IMR-90 (cell line): ENCODE measurements around the gene ACTR10. TPM values are rescaled to one million over a fixed set of nuclear protein-coding genes. Genes with fewer than 3 reads are reported as not detected.

Experiments
- ATAC-seq: fragments of 200-7000 bp; cut with Tn5 transposase; 2 replicates; pipeline ENCODE4 v1.9.1; 2020; ENCODE audit warnings: low read depth, mild to moderate bottlenecking, moderate library complexity
- BruUV-seq: library from RNA; stranded (reverse); fragments of 400-500 nt; replicated peaks from 2 replicates; lab custom pipeline; 2021; lab: Mats Ljungman, UMichigan
- CTCF ChIA-PET: fragments of 300-600 bp; formaldehyde crosslinking; extraction: SDS; loops from one replicate; lab custom pipeline; 2021; ENCODE audit warnings: antibody characterized with exemption; lab: Yijun Ruan, JAX
- POLR2A ChIA-PET: fragments of 300-600 bp; sonication (Branson Sonifier 250); formaldehyde crosslinking; loops from one replicate; lab custom pipeline; 2022; ENCODE audit warnings: antibody characterized with exemption; ENCODE audit not compliant: unreplicated experiment; lab: Charles Lee
- DNase-seq: peaks from one replicate; pipeline ENCODE4 v3.0.0; 2013
- H2AFZ ChIP-seq: replicated peaks from 2 replicates; pipeline ENCODE3; 2013; ENCODE audit warnings: low read length, mild to moderate bottlenecking; ENCODE audit not compliant: poor library complexity
- H2AK5ac ChIP-seq: 2 replicates; pipeline ENCODE4 v1.6.1; 2013; ENCODE audit warnings: low read depth, low read length, inconsistent platforms
- H2AK9ac ChIP-seq: replicated peaks from 2 replicates; pipeline ENCODE3; 2013; ENCODE audit warnings: mild to moderate bottlenecking, low read depth, low read length, moderate library complexity; ENCODE audit not compliant: poor library complexity
- H2BK120ac ChIP-seq: 2 replicates; pipeline ENCODE4 v1.6.1; 2013; ENCODE audit warnings: low read depth, low read length, inconsistent platforms
- H2BK15ac ChIP-seq: 3 replicates; pipeline ENCODE4 v1.6.1; 2013; ENCODE audit warnings: low read depth, low read length, inconsistent platforms
- H2BK20ac ChIP-seq: 2 replicates; pipeline ENCODE4 v1.6.1; 2013; ENCODE audit warnings: low read depth, mild to moderate bottlenecking, inconsistent platforms, low read length, moderate library complexity
- H2BK5ac ChIP-seq: 2 replicates; pipeline ENCODE4 v1.6.1; 2013; ENCODE audit warnings: mild to moderate bottlenecking, low read depth, low read length, inconsistent platforms; ENCODE audit not compliant: poor library complexity, severe bottlenecking
- H3K14ac ChIP-seq: replicated peaks from 2 replicates; pipeline ENCODE4 v1.6.1; 2013; ENCODE audit warnings: low read depth, low read length, inconsistent platforms
- H3K18ac ChIP-seq: 2 replicates; pipeline ENCODE4 v1.6.1; 2013; ENCODE audit warnings: low read depth, low read length, control low read depth
- H3K23ac ChIP-seq: 2 replicates; pipeline ENCODE4 v1.6.1; 2013; ENCODE audit warnings: low read depth, low read length, inconsistent platforms
- H3K27ac ChIP-seq: 2 replicates; pipeline ENCODE4 v1.5.1; 2013; ENCODE audit warnings: mild to moderate bottlenecking, control low read depth, low read length; ENCODE audit not compliant: insufficient read depth
- H3K27me3 ChIP-seq: 2 replicates; pipeline ENCODE4 v1.6.1; 2013; ENCODE audit warnings: low read length; ENCODE audit not compliant: control insufficient read depth, insufficient read depth
- H3K36me3 ChIP-seq: 2 replicates; pipeline ENCODE4 v1.6.1; 2013; ENCODE audit warnings: low read length, mixed read lengths; ENCODE audit not compliant: control insufficient read depth, insufficient read depth
- H3K4ac ChIP-seq: 2 replicates; pipeline ENCODE4 v1.6.1; 2013; ENCODE audit warnings: low read depth, low read length, inconsistent platforms
- H3K4me1 ChIP-seq: 2 replicates; pipeline ENCODE4 v1.6.1; 2013; ENCODE audit warnings: low read length, mixed read lengths; ENCODE audit not compliant: control insufficient read depth, insufficient read depth
- H3K4me2 ChIP-seq: 2 replicates; pipeline ENCODE4 v1.6.1; 2013; ENCODE audit warnings: low read depth, mild to moderate bottlenecking, control low read depth, low read length, moderate library complexity
- H3K4me3 ChIP-seq: 2 replicates; pipeline ENCODE4 v1.5.1; 2013; ENCODE audit warnings: low read depth, mild to moderate bottlenecking, control low read depth, low read length, moderate library complexity; ENCODE audit not compliant: insufficient read depth
- H3K56ac ChIP-seq: 2 replicates; pipeline ENCODE4 v1.6.1; 2013; ENCODE audit warnings: low read length, inconsistent platforms; ENCODE audit not compliant: insufficient read depth; ENCODE audit errors: extremely low read depth
- H3K79me1 ChIP-seq, 2 experiments: 2 replicates each; pipeline ENCODE4 v1.6.1; 2013; ENCODE audit warnings: low read length in 2 of 2, inconsistent platforms in 1 of 2, low read depth in 1 of 2
- H3K9ac ChIP-seq: 2 replicates; pipeline ENCODE4 v1.6.1; 2013; ENCODE audit warnings: low read depth, low read length, control low read depth
- H3K9me1 ChIP-seq: 2 replicates; pipeline ENCODE4 v1.6.1; 2013; ENCODE audit warnings: low read length, inconsistent platforms; ENCODE audit not compliant: insufficient read depth
- H3K9me3 ChIP-seq: 2 replicates; pipeline ENCODE4 v1.6.1; 2013; ENCODE audit warnings: low read length; ENCODE audit not compliant: control insufficient read depth, insufficient read depth
- H4K20me1 ChIP-seq: 2 replicates; pipeline ENCODE4 v1.6.1; 2013; ENCODE audit warnings: low read length, inconsistent platforms; ENCODE audit not compliant: insufficient read depth
- H4K5ac ChIP-seq: 2 replicates; pipeline ENCODE4 v1.6.1; 2013; ENCODE audit warnings: mild to moderate bottlenecking, low read depth, low read length, control low read depth
- H4K8ac ChIP-seq, 2 experiments: 2 replicates each; pipeline ENCODE4 v1.6.1; 2013; ENCODE audit warnings: low read depth in 2 of 2, low read length in 2 of 2, control low read depth in 1 of 2, inconsistent platforms in 1 of 2
- H4K91ac ChIP-seq: 2 replicates; pipeline ENCODE4 v1.6.1; 2013; ENCODE audit warnings: low read depth, low read length, inconsistent platforms; ENCODE audit not compliant: insufficient read depth
- CEBPB ChIP-seq: IDR thresholded peaks from 2 replicates; pipeline ENCODE4 v1.6.1; 2012; ENCODE audit warnings: low read depth, low read length, improper control_type of control experiment
- CHD1 ChIP-seq: IDR thresholded peaks from 2 replicates; pipeline ENCODE4 v1.6.1; 2012; ENCODE audit warnings: low read depth, low read length, improper control_type of control experiment
- MAFK ChIP-seq: IDR thresholded peaks from 2 replicates; pipeline ENCODE4 v1.6.1; 2012; ENCODE audit warnings: low read depth, low read length, improper control_type of control experiment
- POLR2A ChIP-seq: IDR thresholded peaks from 2 replicates; pipeline ENCODE4 v1.6.1; 2012; ENCODE audit warnings: mild to moderate bottlenecking, low read depth, low read length
- RFX5 ChIP-seq: IDR thresholded peaks from 2 replicates; pipeline ENCODE4 v1.8.0; 2012; ENCODE audit warnings: low read depth, mild to moderate bottlenecking, low read length, moderate library complexity
- SMC3 ChIP-seq: fragments of 150-350 bp; IDR thresholded peaks from 2 replicates; pipeline ENCODE4 v1.6.1; 2016; ENCODE audit warnings: low read depth, mild to moderate bottlenecking, antibody characterized with exemption, low read length, moderate library complexity
- WGBS, 2 experiments: methylation state at CpG; one replicate each; pipeline versions ENCODE4 v1.1.5 to v1.1.7; 2013; ENCODE audit warnings: missing lambda C conversion rate in 2 of 2; ENCODE audit not compliant: insufficient read length in 1 of 2; ENCODE audit errors: extremely low coverage in 2 of 2; 5-methylcytosine and 5-hydroxymethylcytosine counted together
- dilution Hi-C: fragments of 300-500 bp; cut with HindIII; formaldehyde crosslinking; loops from one replicate; pipeline ENCODE4 v1.14.3; 2018; ENCODE audit warnings: low sequenced_read_pairs; ENCODE audit not compliant: unreplicated experiment
- in situ Hi-C: fragments of 300-500 bp; cut with MboI; formaldehyde crosslinking; loops from 3 replicates; pipeline ENCODE4 v1.14.3; 2019; ENCODE audit warnings: low sequenced_read_pairs, inconsistent platforms, mixed read lengths
- intact Hi-C: fragments of 100-400 bp; cut with micrococcal nuclease; formaldehyde crosslinking; loops from 2 replicates; pipeline ENCODE4 v1.10.0; 2022
- polyA plus RNA-seq, 3 experiments: library from polyadenylated mRNA; depleted of rRNA; stranded (reverse); fragments of >200 nt; gene quantifications; 2 replicates each; pipeline ENCODE4 v1.2.3, GENCODE V29; 2012; ENCODE audit warnings: low replicate concordance in 1 of 3
- total RNA-seq: library from RNA; depleted of rRNA; stranded (reverse); fragments of >200 nt; gene quantifications from 2 replicates; pipeline ENCODE4 v1.2.3, GENCODE V29; 2012
- TF ChIP-seq, protein P1 (sequence below): fragments of 150-350 bp; IDR thresholded peaks from 2 replicates; pipeline ENCODE4 v1.6.1; 2017; ENCODE audit warnings: mild to moderate bottlenecking, antibody characterized with exemption, low read length, low read depth
- TF ChIP-seq, protein P2 (sequence below): conservative IDR thresholded peaks from 2 replicates; pipeline ENCODE4 v1.5.1; 2012; ENCODE audit warnings: mild to moderate bottlenecking, low read depth, low read length, improper control_type of control experiment

Gene ACTR10
- total and polyA plus RNA-seq, 2 of the 4 experiments (the other 2 are of a cell fraction), result 71.0 to 71.7 TPM

DNA sequence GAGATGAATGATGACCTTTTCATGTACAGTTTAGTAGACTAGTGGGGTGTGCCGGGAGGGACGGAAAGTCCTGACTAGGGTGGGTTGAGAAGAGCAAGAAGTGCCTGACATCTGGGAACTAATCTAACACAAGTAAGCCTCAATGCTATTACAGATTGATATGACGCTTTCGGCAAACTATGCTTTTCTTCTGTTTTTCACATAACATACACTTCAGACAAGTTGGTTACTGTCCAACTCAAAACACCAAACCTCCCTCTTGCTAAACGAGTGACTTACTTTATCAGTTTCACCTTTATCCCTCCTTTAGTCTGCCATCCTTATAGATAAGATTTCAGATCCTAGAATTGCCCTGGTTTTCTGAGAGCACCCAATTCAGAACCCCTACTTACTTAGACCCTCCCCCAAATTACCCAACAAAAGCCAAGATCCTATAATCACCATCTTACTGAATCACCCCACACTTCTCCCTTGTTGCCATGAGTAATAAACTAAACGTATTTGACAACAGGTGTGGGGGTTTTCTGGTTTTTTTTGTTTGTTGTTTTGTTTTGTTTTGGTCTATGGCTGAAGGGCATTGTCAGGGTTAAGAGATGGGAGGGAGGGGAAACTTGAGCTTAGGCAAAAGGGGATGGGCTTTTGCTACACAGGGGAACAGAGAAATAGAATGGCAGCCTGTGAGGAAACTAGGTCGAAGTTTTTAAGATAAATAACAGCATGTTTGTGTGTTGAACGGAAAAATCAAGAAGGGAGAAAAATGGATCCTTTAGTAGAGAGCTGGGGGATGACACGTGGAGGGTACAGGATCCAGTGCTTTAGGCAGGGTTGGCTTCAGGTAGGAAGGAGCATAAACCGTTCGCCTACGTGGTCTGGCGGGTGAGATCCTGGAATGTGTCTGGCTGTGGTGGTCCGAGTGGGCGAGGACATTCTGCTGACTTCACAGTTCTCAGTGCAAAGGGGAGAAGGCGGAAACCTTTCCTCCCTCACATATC lies 38.6 kb downstream of the ACTR10 start:
- Histone ChIP-seq H3K79me1 (peaks cover 0 to 3% of the 10 kb centered on the region in 2 experiments; a peak in 2 of 4 replicates), H2BK5ac (no peak overlapping the region), H2BK20ac (no peak overlapping the region), H3K23ac (no peak overlapping the region), H3K27me3 (no peaks in the 10 kb centered on the region), H3K4me2 (peak overlapping the region; percentile 48), H3K4ac (no peak overlapping the region), H3K27ac (no peak overlapping the region), H3K4me1 (no peaks in the 10 kb centered on the region), H3K4me3 (peak overlapping the region; percentile 4; the same call in 1 of the 2 replicates), H3K14ac (no peak overlapping the region), H3K56ac (no peak overlapping the region), H4K8ac (peak overlapping the region in 1 of 2 experiments; percentile 13; a peak in 1 of 4 replicates), H3K9me3 (no peaks in the 10 kb centered on the region), H4K91ac (no peak overlapping the region), H3K36me3 (0 out of 2 replicates have a peak, but pooled peaks cover 2% of the 10 kb centered on the region), H3K9me1 (peaks cover 7% of the 10 kb centered on the region; the same call in 1 of the 2 replicates), H4K5ac (0 out of 2 replicates have a peak overlapping the region, but pooled peaks have one; percentile 4), H3K18ac (no peak overlapping the region), H2AK9ac (no peak overlapping the region), H2AFZ (peak overlapping the region; percentile 33), H2AK5ac (no peak overlapping the region), H4K20me1 (no peaks in the 10 kb centered on the region), H3K9ac (no peak overlapping the region), H2BK15ac (no peak overlapping the region), H2BK120ac (no peak overlapping the region)
- peak; percentile 13 for ATAC-seq
- dilution Hi-C loops, result no loop called here
- no TSS peak for BruUV-seq
- TF ChIP-seq, protein P1, sequence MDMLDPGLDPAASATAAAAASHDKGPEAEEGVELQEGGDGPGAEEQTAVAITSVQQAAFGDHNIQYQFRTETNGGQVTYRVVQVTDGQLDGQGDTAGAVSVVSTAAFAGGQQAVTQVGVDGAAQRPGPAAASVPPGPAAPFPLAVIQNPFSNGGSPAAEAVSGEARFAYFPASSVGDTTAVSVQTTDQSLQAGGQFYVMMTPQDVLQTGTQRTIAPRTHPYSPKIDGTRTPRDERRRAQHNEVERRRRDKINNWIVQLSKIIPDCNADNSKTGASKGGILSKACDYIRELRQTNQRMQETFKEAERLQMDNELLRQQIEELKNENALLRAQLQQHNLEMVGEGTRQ, result no peak
- TF ChIP-seq MAFK, result peak; percentile 68
- no peak for TF ChIP-seq CEBPB
- TF ChIP-seq, protein P2, sequence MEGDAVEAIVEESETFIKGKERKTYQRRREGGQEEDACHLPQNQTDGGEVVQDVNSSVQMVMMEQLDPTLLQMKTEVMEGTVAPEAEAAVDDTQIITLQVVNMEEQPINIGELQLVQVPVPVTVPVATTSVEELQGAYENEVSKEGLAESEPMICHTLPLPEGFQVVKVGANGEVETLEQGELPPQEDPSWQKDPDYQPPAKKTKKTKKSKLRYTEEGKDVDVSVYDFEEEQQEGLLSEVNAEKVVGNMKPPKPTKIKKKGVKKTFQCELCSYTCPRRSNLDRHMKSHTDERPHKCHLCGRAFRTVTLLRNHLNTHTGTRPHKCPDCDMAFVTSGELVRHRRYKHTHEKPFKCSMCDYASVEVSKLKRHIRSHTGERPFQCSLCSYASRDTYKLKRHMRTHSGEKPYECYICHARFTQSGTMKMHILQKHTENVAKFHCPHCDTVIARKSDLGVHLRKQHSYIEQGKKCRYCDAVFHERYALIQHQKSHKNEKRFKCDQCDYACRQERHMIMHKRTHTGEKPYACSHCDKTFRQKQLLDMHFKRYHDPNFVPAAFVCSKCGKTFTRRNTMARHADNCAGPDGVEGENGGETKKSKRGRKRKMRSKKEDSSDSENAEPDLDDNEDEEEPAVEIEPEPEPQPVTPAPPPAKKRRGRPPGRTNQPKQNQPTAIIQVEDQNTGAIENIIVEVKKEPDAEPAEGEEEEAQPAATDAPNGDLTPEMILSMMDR, result no peak
- no peak for TF ChIP-seq SMC3
- no peak for TF ChIP-seq POLR2A
- TF ChIP-seq RFX5, result no peak
- TF ChIP-seq CHD1, result no peak
- intact Hi-C loops, result no loop called here
- no peak for DNase-seq
- 48% methylated on average over 5 of the region's 16 CpGs; no CpG with 5 or more reads in 1 of the 2 experiments for WGBS, 2 experiments
- in situ Hi-C loops, result loop anchor here (25.0 kb wide), 1 partner anchor 976 kb away; the partner anchor contains the start of genes AP5M1 and EXOC5
- ChIA-PET POLR2A (no interaction called here), CTCF (no interaction called here)
